Activated T-helper 17 cell treated with anti-CD3 and anti-CD28 coated beads, Interleukin-2, amount 50 U/mL, for 72 hours (primary cell): ENCODE data around the gene COL11A2. TPM values are rescaled to one million over a fixed set of nuclear protein-coding genes. Genes with fewer than 3 reads are reported as not detected.
"Not testable (repeated sequence)": the region's sequence is repeated elsewhere in the genome, so short reads cannot be mapped to it uniquely, and the experiment has no call there.

Source experiments
- ATAC-seq: fragments of 150-1000 bp; cut with Tn5 transposase; replicated peaks from 2 replicates; pipeline ENCODE4 v1.10.0; 2021; ENCODE audit warnings: mild to moderate bottlenecking, moderate library complexity
- H3K27ac Mint-ChIP-seq: one replicate; pipeline ENCODE4 v1.8.0; 2022; ENCODE audit warnings: mixed read lengths
- H3K27me3 Mint-ChIP-seq: one replicate; pipeline ENCODE4 v1.8.0; 2022; ENCODE audit warnings: mixed read lengths
- H3K36me3 Mint-ChIP-seq: one replicate; pipeline ENCODE4 v1.8.0; 2022; ENCODE audit warnings: low read depth, mild to moderate bottlenecking, mixed read lengths
- H3K4me1 Mint-ChIP-seq: one replicate; pipeline ENCODE4 v1.8.0; 2022; ENCODE audit warnings: mixed read lengths
- H3K4me3 Mint-ChIP-seq: one replicate; pipeline ENCODE4 v1.8.0; 2022; ENCODE audit warnings: mild to moderate bottlenecking, mixed read lengths
- H3K9me3 Mint-ChIP-seq: one replicate; pipeline ENCODE4 v1.8.0; 2022; ENCODE audit warnings: mixed read lengths
- total RNA-seq, 2 donors: library from RNA; stranded (reverse); gene quantifications; one replicate each; pipeline ENCODE4 v1.2.3, GENCODE V29; 2022

Gene COL11A2
- total RNA-seq, 2 donors from 2014 or later = 1.2 to 3.3 TPM

- Mint-ChIP-seq H3K4me3 (no peak overlapping the region), H3K27ac (peak overlapping the region; percentile 65), H3K9me3 (no peaks in the 10 kb centered on the region), H3K36me3 (no peaks in the 10 kb centered on the region), H3K27me3 (peaks cover 6% of the 10 kb centered on the region), H3K4me1 (no peaks in the 10 kb centered on the region)
- no peak for ATAC-seq
These were observed 25.5 kb downstream of the COL11A2 start for GRCh38 chr6:33166811-33167210.

- Mint-ChIP-seq H3K9me3 (no peaks in the 10 kb centered on the region), H3K36me3 (no peaks in the 10 kb centered on the region), H3K27ac (peak overlapping the region; percentile 65), H3K4me1 (peaks cover 3% of the 10 kb centered on the region), H3K4me3 (no peak overlapping the region), H3K27me3 (peaks cover 6% of the 10 kb centered on the region)
- ATAC-seq = no peak
These were observed 25.9 kb downstream of the COL11A2 start for GRCh38 chr6:33166363-33166762.

GRCh38 chr6:33165581-33166258 is 26.5 kb downstream of the COL11A2 start:
- peaks cover 6% of the 10 kb centered on the region for H3K27me3 Mint-ChIP-seq
- no peak for ATAC-seq
- peak overlapping the region; percentile 40 for H3K27ac Mint-ChIP-seq
- H3K36me3 Mint-ChIP-seq = no peaks in the 10 kb centered on the region
- peaks cover 6% of the 10 kb centered on the region for H3K4me1 Mint-ChIP-seq
- no peaks in the 10 kb centered on the region for H3K9me3 Mint-ChIP-seq
- H3K4me3 Mint-ChIP-seq = no peak overlapping the region

- no peak overlapping the region for H3K4me3 Mint-ChIP-seq
- H3K36me3 Mint-ChIP-seq = no peaks in the 10 kb centered on the region
- H3K4me1 Mint-ChIP-seq = peaks cover 6% of the 10 kb centered on the region
- no peak overlapping the region for H3K27ac Mint-ChIP-seq
- peaks cover 6% of the 10 kb centered on the region for H3K27me3 Mint-ChIP-seq
- H3K9me3 Mint-ChIP-seq = no peaks in the 10 kb centered on the region
- no peak for ATAC-seq
These were observed 27.4 kb downstream of the COL11A2 start for GRCh38 chr6:33164665-33165373.

DNA sequence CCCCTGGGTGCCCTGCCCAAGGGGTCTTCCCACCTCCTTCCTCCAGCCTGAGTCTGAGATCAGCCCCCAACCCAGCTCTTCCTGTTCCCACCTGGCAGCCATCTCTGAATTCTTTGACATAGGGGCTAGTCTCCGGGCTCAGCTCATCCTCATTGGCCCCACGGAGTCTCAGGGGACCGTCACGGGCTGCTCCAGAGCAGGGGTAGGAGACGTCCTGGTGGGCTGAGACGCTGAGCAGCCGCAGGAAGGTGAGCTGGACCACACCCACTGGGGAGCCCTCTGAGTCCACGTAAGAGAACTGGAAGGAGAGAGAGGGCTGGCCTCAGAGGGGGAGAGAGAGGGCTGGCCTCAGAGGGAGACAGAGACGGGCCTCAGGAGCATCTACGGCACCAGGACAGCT is 28.1 kb downstream of the COL11A2 start:
- no peak overlapping the region for H3K4me3 Mint-ChIP-seq
- H3K27me3 Mint-ChIP-seq = peaks cover 6% of the 10 kb centered on the region
- no peaks in the 10 kb centered on the region for H3K36me3 Mint-ChIP-seq
- no peaks in the 10 kb centered on the region for H3K9me3 Mint-ChIP-seq
- ATAC-seq = no peak
- H3K27ac Mint-ChIP-seq = no peak overlapping the region
- peaks cover 6% of the 10 kb centered on the region for H3K4me1 Mint-ChIP-seq

GRCh38 chr6:33163540-33163939 is 28.7 kb downstream of the COL11A2 start:
- H3K27ac Mint-ChIP-seq = no peak overlapping the region
- no peak for ATAC-seq
- H3K27me3 Mint-ChIP-seq = peaks cover 6% of the 10 kb centered on the region
- no peaks in the 10 kb centered on the region for H3K36me3 Mint-ChIP-seq
- H3K4me1 Mint-ChIP-seq = peaks cover 6% of the 10 kb centered on the region
- no peaks in the 10 kb centered on the region for H3K9me3 Mint-ChIP-seq
- no peak overlapping the region for H3K4me3 Mint-ChIP-seq

- peaks cover 6% of the 10 kb centered on the region for H3K4me1 Mint-ChIP-seq
- peak overlapping the region; percentile 83 for H3K27ac Mint-ChIP-seq
- peaks cover 6% of the 10 kb centered on the region for H3K27me3 Mint-ChIP-seq
- no peaks in the 10 kb centered on the region for H3K36me3 Mint-ChIP-seq
- ATAC-seq = peak; percentile 95
- H3K9me3 Mint-ChIP-seq = no peaks in the 10 kb centered on the region
- H3K4me3 Mint-ChIP-seq = peak overlapping the region; percentile 81
These were observed 30.6 kb downstream of the COL11A2 start for GRCh38 chr6:33161354-33162331.

- Mint-ChIP-seq H3K27me3 (peaks cover 6% of the 10 kb centered on the region), H3K27ac (peak overlapping the region; percentile 83), H3K9me3 (no peaks in the 10 kb centered on the region), H3K4me1 (peaks cover 6% of the 10 kb centered on the region), H3K4me3 (peak overlapping the region; percentile 81), H3K36me3 (no peaks in the 10 kb centered on the region)
- ATAC-seq = no peak
These were observed 31.4 kb downstream of the COL11A2 start for GRCh38 chr6:33160728-33161344.

- H3K27me3 Mint-ChIP-seq = peaks cover 6% of the 10 kb centered on the region
- no peaks in the 10 kb centered on the region for H3K9me3 Mint-ChIP-seq
- no peak for ATAC-seq
- H3K36me3 Mint-ChIP-seq = no peaks in the 10 kb centered on the region
- no peak overlapping the region for H3K27ac Mint-ChIP-seq
- H3K4me1 Mint-ChIP-seq = peaks cover 6% of the 10 kb centered on the region
- H3K4me3 Mint-ChIP-seq = no peak overlapping the region
These were observed 32.2 kb downstream of the COL11A2 start for GRCh38 chr6:33160096-33160495.

DNA sequence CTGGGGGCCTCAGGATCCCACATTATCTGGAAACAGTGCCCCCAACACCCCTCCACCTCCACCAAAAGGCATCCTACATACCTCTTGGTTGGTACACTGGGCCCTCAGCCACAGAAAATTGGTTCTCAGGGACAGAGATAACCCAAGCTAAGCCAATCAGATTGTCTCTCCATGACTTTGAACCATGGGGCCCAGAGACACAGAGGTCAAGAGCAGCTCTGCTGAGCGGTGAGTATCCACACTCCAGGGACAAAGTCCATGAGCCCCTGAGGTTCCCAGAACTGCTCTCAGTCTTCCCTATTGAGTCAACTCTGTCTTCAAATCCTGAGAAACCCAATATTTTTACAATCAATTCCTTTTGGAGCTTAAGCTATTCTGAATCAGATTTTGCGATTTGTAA is 35.3 kb downstream of the COL11A2 start:
- H3K36me3 Mint-ChIP-seq = no peaks in the 10 kb centered on the region
- H3K4me3 Mint-ChIP-seq = no peak overlapping the region
- H3K27me3 Mint-ChIP-seq = peaks cover 8% of the 10 kb centered on the region
- H3K9me3 Mint-ChIP-seq = peaks cover 4% of the 10 kb centered on the region
- no peak overlapping the region for H3K27ac Mint-ChIP-seq
- ATAC-seq = no peak
- H3K4me1 Mint-ChIP-seq = peaks cover 6% of the 10 kb centered on the region

- Mint-ChIP-seq H3K27ac (no peak overlapping the region), H3K4me3 (no peak overlapping the region), H3K9me3 (peaks cover 4% of the 10 kb centered on the region), H3K36me3 (no peaks in the 10 kb centered on the region), H3K4me1 (peaks cover 5% of the 10 kb centered on the region), H3K27me3 (peaks cover 8% of the 10 kb centered on the region)
- no peak for ATAC-seq
These were observed 35.7 kb downstream of the COL11A2 start for GRCh38 chr6:33156561-33156960.

- Mint-ChIP-seq H3K9me3 (peaks cover 4% of the 10 kb centered on the region), H3K36me3 (no peaks in the 10 kb centered on the region), H3K27me3 (peaks cover 19% of the 10 kb centered on the region), H3K27ac (no peak overlapping the region), H3K4me3 (no peak overlapping the region), H3K4me1 (no peaks in the 10 kb centered on the region)
- ATAC-seq = no peak
These were observed 37.9 kb downstream of the COL11A2 start for GRCh38 chr6:33154349-33154748.

- no peaks in the 10 kb centered on the region for H3K4me1 Mint-ChIP-seq
- H3K9me3 Mint-ChIP-seq = peaks cover 4% of the 10 kb centered on the region
- H3K4me3 Mint-ChIP-seq = no peak overlapping the region
- no peaks in the 10 kb centered on the region for H3K36me3 Mint-ChIP-seq
- H3K27me3 Mint-ChIP-seq = peaks cover 24% of the 10 kb centered on the region
- no peak for ATAC-seq
- H3K27ac Mint-ChIP-seq = no peak overlapping the region
These were observed 41.2 kb downstream of the COL11A2 start for GRCh38 chr6:33151050-33151449.

DNA sequence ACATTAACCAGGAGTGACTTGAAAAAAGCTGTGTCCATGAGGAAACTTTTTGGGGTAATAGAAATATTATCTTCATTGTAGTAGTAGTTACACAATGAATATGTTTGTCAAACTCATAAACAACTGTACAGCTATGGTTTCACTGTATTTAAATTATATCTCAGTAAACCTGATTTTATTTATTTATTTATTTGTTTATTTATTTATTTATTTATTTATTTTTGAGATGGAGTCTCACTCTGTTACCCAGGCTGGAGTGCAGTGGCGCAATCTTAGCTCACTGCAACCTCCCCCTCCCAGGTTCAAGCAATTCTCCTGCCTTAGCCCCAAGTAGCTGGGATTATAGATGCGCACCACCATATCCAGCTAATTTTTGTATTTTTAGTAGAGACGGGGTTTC is 41.7 kb downstream of the COL11A2 start:
- H3K27me3 Mint-ChIP-seq = peaks cover 26% of the 10 kb centered on the region
- not testable (repeated sequence) for ATAC-seq, H3K36me3 Mint-ChIP-seq, H3K9me3 Mint-ChIP-seq, H3K4me3 Mint-ChIP-seq, H3K4me1 Mint-ChIP-seq, H3K27ac Mint-ChIP-seq
